IPS-NIHi11 (cell line): Measurements from ENCODE around the gene RPS14.
A peak's percentile ranks its signal among the peaks of the same experiment; 100 is the strongest.

ENCODE experiments used
- DNase-seq: peaks from one replicate; pipeline ENCODE4 v3.0.0; 2012; ENCODE audit warnings: mixed read lengths, low spot score

The RPS14 gene

DNA sequence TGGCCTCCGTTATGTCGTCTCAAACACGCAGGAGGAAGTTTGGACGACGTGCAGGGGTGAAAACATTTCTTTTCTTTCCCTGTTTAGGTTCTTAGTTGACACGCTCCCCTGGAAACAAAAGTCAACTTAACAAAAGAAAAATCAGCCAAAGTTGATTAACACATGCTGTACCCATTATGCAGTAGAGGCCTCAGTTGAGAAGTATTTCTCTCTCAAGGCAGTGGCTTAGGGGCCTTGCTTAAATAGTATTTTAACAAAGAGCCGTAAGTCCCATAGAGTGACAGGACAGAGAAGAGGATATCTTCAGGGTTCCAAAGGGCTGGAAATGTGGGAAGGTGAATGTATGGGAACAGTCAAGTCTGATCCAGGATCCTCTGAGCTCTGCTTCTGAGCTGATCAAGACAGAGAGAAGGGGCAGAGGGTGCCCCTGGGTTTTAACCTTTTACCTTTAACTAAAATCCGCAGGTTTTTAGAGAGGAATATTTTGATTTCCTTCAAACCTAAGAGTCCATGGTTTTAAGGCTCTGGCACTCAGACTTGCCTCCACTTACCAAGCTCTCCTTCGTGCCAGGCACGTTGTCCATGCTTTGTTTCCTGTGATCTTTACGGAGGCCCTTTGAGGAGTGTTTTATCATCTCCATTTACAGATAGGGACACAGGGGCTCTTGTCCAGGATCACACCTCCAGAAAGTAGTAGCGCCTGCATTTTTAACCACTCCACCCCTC lies 36.2 kb downstream of the RPS14 start:
- no peak for DNase-seq

DNA sequence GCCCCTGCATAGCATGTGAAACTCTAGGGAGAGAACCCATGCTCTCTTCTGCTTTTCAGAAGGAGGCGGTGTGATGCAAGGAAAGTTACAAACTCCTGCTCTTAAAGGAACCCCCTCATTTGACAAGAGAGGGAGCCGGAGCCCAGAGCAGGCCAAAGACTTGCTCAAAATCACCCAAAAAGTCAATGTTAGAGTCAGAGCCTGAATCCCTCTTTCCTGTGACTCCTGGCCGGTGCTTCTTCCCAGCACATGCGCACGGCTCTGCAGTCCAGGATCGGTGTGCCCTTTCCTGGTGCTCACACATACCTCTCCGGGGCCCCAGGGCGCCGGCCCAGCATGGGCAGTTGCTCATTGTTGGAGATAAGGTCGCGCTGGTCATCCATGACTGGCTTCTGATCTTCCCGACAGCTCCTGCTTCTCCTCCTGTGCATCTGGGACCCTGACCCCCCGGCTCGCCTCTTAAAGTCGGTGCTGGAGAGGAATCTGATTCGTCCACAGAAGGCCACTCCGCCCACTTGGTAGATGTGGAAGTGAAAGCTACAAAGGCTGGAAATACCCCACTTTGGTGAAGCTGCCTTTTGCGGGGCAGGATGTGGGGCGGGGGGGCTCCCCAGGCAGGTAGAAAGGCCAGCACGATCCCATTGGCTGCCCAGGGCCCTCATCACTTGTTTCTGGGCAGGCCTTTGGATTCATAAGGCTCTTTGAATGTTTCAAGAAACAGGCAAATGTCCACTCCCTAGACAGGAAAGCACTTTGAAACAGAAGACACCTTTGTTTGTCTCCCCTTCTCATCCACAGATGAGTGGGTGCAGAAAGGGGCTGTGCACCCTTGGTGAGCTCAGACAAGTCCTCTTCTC lies 37.0 kb downstream of the RPS14 start, which contains the start of gene CD74:
Gene CD74, minus strand, starts transcription at position 592 of the 857 bp plus-strand sequence. Its CDS starts 161 bp downstream, at position 431.
- DNase-seq = peak; percentile 82

DNA sequence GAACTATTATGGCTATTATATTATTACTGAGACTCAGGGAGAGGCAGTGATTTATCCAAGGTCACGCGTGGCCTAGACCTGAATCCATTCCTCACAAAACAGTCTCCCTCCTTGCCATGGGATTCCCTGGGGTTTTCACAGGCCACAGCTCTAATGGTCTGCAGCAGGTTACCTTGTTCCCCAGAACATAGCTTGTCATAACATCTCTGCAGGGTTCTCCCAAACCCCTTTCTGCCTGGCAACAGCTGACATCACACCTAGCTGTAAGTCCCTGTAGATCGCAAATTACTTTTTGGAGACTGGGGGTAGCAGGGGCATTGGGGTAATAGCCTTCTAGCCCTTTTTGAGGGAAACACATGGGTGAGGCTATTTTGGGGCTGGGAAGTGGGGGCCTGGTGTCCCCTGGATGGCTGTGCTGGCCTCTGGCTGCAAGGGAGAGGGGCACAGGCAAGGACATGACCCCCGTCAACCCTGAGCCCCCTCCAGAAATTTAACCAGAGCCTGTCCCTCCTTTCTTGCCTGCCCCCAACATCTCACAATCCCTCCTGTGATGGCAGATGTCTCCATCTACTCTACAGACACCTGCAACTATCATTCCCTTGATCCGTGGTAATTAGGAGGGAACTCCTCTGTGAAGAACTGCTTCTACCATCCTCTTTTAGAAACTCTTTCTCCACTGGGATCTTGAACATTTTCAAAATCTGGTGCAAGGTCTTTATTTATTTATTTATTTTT lies 38.1 kb downstream of the RPS14 start:
- DNase-seq = peak; percentile 15

DNA sequence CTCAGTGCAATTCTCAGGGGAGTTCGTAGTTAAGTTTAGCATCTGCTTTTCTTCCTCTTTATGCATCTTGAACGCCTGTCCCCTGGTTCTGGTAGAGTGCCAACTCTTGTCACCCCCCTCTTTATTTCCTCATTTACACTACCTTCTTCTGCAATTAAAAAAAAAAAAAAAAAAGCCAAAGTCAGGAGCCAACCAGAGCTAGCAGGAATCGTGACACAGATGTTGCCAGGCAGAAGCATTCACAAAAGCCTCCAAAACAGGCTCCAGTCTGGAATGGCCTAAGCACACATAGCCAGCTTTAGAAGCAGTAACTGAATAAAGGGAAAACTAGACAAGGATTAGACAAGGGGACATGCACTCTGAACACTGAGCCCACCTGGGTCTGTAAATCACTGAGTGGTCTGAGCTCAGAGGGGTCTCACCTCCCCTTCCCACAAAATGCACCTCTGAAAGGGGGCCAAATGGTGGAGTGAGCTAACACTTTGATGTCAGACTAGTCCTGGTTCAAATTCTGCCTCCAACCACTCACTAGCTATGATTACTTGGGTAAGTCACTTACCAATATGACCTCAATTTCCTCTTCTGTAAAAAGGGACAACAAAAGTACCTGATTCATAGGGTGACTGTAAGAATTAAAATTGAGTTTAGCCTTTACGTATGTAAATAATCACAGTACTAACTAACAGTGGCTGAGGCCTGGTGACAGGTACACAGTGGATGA lies 38.9 kb downstream of the RPS14 start:
- peak; percentile 78 for DNase-seq

DNA sequence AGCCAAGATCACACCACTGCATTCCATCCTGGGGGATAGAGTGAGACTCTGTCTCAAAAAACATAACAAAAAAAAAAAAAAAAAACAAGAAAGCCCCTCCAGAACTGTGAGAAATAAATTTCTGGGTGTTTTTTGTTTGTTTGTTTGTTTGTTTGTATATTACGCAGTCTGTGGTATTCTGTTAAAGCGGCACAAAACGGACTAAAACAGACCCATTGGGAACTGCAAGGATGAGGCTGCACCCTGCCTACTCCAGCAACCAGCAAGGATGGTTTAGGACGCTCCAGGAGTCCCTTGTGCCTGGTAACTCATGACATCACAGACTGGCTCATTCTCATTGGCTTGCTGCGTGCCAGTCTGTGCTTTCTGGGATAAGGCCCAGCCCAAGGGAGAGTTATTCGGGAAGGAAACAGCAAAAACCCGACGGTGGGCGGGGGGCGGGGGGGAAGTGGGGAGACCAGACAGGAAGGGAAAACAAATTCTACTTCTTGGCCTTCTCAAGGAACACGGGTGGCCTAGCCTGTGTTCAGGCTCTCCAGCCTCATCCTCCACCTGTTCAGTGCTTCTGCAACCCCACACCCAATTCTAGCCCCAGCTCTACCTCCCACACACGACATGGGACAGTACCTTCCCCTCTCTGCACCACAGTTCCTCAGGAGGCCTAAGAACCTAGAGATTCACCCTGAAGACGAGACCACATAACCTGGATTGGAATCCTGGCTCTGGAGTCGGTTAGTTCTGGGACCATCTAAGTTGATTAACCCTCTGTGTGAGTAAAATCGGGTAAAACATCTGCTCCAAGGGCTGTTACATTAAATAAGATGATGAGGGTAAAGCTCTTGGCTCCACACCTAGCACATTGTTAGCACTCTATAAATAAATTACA lies 39.7 kb downstream of the RPS14 start:
- DNase-seq = peak; percentile 96

DNA sequence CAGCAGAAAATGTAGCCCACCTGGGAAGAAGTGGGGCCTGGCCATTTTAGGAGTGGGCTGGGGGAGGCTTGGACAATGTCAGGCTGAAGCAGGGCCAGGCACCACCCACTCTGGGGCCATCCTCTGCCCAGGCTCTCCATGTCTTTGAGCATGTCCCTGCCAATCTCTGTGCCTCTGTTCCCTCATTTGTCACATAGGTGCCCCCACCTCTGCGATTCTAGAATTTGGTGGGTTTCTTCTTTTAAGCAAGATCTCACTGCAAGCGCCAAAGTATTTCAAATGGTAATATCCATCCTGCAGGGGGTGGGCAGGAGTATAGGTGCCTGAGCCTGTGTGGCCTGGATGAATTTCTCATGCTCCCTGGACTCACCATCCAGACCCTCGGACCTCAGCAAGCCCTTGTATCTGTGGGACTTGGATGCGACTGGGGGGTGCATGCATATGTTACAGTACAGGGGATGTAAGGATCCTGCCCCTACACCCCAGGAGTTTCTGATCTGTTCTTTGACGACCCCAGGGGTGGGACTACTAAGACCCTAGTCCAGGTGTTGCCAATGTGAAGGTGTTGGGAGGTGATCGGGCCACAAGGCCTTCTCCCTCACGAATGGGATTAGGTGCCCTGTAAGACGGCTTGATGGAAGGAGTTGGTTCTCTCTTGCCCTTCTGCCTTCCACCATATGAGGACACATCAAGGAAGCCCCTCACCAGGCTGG lies 41.2 kb downstream of the RPS14 start:
- DNase-seq = no peak

DNA sequence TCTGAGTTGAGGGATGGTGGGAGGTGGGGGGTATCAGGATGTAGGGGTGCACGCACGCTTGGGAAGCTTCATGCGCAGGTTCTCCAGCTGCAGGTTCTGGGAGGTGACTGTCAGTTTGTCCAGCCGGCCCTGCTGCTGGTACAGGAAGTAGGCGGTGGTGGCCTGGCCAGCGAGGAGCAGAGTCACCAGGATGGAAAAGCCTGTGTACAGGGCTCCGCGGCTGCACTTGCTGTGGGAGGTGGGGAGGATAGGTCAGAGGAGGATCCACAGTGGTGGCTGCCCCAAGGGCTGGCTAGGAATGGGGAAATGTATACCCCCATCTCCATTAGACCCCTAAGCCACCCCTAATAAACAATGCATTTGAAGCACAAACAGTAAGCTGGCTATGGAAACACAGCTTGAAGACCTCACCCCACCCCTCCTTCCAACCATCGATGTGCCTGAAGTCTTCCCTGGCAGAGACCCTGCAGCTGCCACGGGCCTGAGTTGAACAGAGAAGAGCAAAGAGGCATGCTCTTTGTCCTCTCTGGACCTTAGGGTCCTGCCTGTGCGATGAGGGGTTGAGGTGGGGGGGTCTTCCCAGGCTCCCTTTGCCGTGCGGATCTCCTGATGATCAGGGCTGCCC lies 42.3 kb downstream of the RPS14 start:
- no peak for DNase-seq

DNA sequence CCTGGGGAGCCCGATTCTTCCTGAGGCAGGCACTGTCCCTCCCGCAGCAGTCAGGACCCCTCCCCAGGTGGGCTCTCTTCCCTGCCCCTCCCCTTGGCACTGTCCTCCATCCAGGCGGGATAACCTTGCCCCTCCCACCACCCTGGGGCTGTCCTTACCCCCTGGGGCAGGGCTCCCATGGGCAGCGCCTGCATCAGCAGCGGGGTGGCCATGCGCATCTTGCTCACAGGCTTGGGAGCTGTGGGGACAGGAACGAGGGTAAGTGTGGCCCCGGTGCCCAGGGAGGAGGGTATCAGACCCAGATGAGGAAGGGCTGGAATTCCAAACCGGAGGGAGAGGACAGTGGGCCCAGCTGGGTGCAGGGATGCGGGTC lies 42.8 kb downstream of the RPS14 start:
- DNase-seq = no peak

DNA sequence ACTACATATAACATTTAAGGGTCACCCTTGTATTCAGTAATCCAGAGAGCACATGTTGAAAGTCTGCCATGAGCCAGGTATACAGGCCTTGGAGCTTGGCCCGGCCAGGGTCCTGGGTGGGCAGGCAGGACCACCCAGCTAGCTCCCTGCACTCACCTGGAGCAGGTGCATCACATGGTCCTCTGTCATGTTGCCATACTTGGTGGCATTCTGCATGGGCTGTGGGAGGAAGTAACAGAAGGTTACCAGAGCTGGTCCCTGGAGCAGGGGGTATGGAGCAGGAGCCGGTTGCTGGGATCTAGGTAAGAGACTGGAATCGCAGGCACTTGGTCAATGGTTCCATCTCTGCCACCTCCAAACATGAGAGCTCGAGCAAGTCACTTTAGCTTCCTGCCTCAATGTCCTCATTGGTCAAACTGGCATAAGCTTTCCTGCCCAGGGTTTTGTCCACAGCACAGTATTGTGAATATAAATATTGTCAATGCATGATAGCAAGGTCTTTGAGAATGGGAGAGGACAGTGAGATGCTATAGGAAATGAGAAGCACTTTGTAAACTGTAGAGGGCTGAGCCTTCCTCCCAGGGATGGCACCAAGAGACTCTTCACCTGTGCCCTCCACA lies 43.3 kb downstream of the RPS14 start:
- DNase-seq = no peak

DNA sequence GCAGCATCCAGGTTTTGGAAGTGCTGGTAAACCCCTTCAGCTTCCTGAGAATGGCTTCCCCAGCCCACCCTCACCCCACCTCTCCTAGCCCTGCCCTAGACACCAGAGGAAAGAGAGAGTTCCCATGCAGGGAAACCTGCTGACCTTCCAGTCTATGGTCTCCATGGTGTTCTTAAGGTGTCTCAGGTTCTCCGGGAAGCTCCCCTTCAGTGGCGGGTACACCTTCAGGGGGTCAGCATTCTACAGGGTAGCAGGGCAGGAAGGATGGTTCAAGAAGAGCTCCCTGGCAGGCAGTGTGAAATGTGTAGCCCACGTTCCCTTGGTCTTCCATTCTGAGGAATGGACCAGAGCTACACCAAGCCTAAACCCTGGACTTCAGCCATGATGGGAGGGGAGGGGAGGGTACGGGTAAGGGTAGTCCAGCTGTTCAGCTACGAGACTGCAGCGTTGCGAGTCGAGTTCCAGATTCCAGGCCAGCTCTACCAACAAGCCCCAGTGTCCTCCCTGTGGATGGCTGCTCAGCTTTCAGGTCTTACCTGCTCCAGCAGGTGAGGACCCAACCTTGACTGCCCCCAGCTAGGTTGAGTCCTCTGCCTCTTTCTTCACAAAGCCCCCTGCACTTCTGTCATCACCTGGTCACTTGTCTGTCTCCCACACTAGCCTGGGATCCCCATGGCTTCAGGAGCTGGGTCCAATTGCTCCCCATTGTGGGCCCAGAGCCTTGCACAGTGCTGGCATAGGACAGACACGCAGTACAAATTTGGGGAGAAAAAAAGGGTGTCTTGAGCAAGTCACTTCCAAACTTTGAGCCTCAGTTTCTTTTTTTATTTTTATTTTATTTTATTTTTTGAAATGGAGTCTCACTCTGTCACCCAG lies 44.4 kb downstream of the RPS14 start:
- DNase-seq = no peak

DNA sequence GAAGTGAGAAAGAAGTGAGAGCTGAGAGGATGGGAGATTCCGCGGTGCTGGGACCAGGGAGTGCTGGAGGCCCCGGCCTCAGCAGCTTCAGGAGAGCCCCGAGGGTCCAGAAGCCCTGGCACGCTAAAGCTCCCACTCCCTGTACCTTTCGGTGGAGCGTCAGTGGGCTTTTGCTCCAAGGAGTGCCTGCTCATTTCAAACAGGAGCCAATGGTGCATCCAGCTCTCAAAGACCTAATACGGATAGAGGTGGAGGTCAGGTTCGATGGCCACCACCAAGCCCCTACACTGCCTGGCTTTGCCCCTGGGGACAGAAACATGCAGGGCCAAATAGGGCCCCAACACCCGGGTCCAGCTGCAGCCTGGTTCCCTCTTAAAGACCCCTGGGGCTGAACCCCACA lies 45.0 kb downstream of the RPS14 start:
- no peak for DNase-seq

DNA sequence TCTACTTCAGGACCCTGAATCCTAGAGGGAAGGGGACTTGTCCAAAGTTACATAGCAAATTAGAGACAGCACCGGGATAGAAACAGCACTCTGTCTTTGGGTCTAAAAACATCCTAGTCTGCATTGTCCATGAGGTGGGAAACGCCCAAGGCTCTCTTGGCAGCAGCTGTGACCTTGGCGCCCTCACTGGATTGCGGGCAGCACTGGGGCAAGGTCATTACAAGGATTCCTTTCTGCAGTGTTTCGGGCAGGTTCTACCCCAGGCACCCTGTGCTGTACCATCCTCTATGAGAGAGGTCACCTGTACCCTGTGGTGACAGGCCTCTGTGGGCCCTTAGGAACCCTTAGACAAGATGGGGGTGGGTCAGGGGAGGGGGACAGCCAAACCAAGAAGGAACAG lies 45.4 kb downstream of the RPS14 start:
- no peak for DNase-seq

DNA sequence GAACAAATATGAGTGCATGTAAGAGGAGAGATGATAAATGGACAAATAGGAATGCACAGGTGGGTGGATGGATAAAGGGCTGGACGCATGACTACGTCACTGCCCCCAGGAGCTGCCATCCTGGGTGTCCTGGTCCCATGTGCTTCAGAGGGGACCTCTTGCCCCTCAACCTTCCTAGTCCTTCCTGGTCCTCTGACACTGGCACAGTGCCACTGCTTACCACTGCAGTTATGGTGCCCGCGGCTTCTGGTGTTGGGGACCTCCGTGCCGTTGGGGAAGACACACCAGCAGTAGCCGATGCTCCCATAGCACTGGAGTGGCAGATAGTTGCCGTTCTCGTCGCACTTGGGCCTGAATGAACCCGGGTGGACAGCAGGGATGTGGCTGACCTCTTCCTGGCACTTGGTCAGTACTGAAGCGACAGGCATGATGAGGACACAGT lies 46.6 kb downstream of the RPS14 start:
- no peak for DNase-seq

DNA sequence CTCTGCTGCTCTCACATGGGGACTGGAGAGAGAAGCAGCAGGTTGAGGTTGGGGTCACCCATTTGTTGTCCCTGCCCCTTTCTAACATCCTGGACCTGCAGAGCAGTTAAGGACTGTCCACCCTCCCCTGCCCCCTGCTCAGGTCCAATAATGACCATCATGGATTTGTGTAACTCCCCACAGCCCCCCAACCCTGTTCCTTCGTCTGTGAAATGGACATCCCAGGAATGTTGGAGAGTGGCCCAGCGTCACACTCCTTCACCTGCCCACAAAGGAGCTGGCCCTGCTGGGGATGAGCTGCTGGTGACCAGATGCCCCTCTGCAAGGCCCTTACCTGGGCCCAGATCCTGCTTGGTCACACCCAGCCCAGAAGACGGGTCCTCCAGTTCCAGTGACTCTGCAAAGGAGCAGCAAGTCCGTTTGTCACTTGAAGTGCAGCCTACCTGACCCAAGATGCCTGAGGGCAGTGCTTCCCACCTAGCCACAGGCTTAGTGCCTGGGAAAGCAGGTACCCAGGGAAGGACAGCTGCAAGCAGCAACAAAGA lies 47.2 kb downstream of the RPS14 start:
- DNase-seq = no peak

DNA sequence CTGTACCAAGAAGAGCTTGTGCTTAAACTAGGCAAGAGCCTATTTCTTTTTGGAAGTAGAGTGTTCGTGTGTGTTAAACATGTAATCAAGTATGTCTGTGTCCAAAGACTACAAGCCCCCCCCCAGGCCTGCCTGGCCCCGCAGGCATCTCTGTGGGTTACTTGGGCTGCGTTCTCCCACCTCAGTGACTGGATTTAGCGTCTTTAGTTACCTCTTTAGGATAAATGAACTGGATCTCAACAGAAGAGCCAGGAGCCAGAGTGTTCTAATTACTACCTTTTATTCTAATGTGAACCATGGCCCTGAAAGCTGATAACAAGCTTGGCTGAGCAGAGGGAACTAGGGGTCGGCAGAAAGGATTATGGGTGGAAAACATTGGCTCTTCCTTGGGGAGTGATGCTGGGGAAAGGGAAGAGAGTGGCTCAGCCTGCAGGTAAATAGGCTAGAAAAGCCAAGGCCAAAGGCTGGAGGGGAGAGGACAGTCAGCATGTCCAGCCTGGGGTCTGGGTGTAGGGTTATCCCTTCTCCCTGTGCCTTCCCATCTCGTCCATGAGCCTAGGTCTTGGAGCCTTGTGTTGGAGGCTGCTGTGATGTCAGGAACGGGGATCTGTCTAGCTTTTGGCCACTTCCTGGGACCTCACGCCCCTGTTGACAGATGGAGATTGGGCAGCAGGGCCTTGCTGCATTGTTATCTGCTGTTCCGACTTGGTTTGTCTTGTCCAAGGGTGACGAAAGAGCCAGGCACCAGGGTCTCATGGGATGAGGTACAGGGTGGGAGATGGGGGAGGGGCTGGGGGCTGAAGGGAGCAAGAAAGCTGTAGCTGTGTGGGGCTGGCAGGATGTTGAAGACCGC lies 47.9 kb downstream of the RPS14 start:
- no peak for DNase-seq

DNA sequence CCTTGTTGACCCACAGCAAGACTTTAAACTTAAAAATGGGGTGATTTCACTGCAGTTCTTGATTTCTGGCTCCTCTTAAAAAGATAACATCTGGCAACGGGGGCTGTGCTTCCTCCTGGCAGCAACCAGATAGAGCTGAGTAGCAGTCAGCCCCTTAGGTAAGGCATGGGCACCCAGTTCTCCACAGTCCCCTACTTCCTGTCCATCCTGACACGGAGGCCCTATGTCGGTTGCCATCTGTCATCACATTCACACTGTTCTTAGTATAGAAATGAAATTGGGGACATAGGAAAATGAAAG lies 48.5 kb downstream of the RPS14 start:
- DNase-seq = no peak
